Stimulated activated CD4-positive, alpha-beta T cell treated with anti-CD3 and anti-CD28 coated beads, Interleukin-4, amount 100 ng/mL, for 1 hour (primary cell): ENCODE measurements around the gene ZNF101.
"Not testable (repeated sequence)": the region's sequence is repeated elsewhere in the genome, so short reads cannot be mapped to it uniquely, and the experiment has no call there.

Experiments
- DNase-seq: peaks from one replicate; pipeline ENCODE4 v3.0.0-alpha.2; 2020

The ZNF101 gene

DNA sequence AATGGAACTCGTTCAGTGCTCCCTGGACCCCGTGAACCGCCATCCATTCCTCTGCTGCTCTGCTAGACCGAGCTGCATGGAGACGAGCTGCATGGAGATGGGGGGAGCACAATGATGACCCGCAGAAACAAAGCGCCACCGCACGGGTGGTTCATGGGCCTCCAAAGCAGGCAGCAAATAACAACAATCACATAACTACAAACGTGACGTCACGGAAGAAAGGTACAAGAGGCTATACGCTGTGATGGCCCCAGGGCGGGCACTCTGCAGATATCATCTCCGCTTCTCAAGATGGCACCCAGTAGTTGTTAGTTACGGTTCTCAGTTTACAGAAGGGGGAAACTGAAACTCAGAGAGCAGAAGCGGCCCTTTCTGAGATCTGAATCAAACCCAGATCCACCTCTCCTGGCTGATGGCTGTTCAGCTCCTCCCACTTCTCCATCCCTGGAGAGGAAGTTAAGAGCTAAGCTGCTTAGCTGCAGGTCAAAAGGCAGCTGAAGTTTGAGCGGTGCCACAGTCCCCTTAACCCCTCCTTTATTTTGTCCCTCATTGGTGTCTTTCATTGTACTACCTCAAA, 6.9 kb upstream of the ZNF101 start:
- peak; percentile 15 for DNase-seq

DNA sequence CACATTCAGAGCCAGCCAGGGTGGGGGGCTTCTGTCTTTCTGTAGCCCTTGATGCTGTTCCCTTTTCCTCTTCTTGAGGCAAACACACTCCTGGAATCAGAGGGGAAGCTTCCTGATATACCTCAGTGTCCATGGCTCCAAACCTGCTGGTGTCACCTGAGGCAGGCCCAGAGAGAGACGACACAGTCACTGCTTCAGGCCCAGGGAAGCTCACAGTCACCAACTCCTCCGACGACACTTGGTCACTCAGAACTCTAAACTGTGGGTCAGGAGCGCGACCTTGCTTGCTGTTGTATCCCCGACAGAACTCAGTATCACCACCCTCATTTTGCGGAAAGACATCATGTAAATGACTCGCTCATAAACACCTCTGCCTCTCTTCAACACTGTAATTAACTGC, 6.3 kb upstream of the ZNF101 start:
- DNase-seq, result no peak

DNA sequence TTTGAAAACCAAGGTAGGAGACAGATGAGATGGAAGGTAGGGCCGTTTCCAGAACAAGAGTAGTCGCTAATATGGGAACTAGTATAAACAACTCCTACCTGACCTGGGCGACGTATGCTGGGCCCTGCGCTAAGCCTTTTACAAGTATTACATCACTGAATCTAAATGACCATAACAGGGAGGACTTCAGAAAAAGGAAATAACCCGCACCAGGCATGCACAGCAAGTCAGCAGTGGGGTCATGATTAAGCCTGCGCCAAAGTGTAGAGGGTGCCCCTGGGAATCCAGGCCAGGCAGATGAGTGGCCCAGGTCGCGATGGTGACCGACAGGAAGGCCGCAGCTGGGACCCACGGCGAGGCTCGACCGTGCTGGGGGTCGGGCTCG, 5.8 kb upstream of the ZNF101 start:
- DNase-seq, result no peak

DNA sequence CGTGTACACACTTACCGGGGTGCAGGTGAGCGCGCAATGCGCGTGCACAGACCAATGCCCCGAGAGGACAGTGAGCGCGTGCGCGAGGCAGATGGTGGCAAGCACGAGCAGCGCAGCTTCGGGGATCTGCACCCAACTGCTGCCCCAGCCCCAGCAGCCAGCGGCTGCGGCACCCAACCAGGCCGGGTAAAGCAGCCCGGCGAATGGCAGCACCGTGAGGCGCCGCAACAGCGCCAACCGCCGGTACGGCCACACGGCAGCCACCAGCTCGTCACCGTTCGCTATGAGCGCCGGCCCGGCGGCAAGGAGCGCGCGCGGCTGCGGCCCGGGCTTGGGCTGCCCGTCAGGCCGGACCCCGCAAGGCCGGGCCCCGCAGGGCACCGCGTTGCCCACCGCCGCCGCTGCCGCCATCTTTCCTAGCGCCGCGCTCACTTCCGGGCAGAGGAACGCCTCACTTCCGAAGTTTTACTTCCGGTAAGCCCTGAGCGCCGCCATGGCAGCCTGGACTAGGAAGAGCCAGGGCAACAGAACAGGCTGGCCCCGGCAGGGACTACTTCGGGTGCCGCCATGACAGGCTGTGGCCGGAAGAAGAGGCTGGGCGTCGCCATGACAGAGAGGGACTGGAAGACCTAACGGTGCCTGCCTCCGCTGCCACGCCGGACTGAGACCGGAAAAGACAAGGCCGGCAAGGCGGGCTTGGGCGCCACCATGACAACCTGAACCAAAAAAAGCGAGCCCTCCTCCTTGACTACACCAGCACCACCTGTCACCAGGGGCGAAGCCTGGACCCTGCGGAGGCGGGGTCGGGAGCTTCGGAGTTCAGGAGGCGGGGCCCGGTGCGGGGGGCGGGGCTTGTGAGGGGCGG, 5.2 kb upstream of the ZNF101 start, which contains the start of gene ATP13A1:
ATP13A1 (minus strand) TSS at position 421 of the 865 bp plus-strand sequence; CDS start at position 411, 10 bp downstream.
- peak; percentile 90 for DNase-seq

DNA sequence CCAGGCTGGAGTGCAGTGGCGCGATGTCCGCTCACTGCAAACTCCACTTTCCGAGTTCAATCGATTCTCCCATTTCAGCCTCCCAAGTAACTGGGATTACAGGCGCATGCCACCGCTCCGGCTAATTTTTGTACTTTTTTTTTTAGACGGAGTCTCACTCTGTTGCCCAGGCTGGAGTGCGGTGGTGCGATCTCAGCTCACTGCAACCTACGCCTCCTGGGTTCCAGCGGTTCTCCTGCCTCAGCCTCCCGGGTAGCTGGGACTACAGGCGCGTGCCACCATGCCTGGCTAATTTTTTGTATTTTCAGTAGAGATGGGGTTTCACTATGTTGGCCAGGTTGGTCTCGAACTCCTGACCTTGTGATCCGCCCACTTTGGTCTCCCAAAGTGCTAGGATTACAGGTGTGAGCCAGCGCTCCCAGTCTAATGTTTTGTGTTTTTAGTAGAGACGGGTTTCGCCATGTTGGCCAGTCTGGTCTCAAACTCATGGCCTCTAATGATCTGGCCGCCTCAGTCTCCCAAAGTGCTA, 3.2 kb upstream of the ZNF101 start:
- not testable (repeated sequence) for DNase-seq

DNA sequence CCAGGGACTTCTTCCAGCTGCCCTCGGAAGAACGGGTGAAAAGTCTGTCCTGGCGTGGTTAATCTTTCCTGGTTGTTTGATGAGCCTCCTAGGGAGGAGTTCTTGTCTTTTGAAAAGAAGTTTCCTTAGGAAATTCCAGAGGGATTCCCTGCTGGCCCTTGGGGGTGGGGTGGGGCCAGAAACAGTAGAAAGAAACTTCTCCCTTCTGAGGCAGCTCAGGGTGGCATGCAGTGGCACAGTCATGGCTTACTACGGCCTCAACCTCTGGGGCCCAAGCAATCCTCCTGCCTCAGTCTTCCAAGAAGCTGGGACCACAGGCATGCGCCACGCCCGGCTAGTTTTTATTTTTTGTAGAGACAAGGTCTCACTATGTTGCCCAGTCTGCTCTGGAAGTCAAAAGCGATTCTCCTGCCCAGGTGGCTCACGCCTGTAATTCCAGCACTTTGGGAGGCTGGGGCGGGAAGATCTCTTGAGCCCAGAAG, 1.5 kb downstream of the ZNF101 start:
- no peak for DNase-seq

DNA sequence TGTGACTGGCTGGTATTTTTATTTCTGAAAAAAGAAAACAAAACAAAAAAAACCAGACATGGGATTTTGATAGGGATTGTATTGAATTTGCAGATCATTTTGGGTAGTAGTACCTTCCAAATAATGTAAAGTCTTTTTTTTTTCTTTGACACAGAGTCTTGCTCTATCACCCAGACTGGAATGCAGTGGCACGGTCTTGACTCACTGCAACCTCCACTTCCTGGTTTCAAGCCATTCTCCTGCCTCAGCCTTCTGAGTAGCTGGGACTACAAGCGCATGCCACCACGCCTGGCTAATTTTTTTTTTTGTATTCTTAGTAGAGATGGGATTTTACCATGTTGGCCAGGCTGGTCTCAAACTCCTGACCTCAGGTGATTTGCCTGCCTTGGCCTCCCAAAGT, 4.2 kb downstream of the ZNF101 start:
- DNase-seq, result no peak

DNA sequence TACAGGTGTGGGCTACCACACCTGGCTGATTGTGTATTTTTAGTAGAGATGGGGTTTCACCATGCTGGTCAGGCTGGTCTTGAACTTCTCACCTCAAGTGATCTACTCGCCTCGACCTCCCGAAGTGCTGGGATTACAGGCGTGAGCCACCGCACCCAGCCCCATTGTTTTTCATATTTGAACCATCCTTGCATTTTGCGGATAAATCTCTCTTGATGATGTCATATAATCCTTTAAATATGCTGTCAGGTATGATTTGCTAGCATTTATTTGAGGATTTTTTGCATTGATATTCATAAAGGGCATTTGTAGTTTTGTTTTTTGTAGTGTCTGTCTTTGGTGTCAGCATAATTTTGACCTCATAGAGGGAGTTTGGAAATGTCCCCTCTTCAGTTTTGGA, 5.7 kb downstream of the ZNF101 start:
- DNase-seq, result no peak

DNA sequence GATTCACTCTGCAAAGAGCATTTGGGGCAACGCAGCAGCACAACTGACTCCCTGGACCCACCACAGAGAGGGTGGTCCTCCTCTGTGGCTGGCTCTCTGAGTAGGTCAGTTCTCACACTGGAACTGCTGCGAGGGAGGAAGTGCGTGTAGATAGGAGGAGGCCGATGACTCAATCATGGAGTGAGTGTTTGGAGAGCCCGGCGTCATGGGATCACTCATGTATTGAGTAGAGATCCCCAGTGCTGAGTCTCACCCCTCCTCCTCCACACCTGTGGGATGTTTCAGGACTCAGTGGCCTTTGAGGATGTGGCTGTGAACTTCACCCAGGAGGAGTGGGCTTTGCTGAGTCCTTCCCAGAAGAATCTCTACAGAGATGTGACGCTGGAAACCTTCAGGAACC, 8.9 kb downstream of the ZNF101 start:
- DNase-seq, result no peak

DNA sequence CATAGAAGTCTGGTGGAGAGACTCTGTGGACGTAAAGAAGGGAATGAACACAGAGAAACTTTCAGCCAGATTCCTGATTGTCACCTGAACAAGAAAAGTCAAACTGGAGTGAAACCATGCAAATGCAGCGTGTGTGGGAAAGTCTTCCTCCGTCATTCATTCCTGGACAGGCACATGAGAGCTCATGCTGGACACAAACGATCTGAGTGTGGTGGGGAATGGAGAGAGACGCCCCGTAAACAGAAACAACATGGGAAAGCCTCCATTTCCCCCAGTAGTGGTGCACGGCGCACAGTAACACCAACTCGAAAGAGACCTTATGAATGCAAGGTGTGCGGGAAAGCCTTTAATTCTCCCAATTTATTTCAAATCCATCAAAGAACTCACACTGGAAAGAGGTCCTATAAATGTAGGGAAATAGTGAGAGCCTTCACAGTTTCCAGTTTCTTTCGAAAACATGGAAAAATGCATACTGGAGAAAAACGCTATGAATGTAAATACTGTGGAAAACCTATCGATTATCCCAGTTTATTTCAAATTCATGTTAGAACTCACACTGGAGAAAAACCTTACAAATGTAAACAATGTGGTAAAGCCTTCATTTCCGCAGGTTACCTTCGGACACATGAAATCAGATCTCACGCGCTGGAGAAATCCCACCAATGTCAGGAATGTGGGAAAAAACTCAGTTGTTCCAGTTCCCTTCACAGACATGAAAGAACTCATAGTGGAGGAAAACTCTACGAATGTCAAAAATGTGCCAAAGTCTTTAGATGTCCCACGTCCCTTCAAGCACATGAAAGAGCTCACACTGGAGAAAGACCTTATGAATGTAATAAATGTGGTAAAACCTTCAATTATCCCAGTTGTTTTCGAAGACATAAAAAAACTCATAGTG, 10.8 kb downstream of the ZNF101 start:
- no peak for DNase-seq

DNA sequence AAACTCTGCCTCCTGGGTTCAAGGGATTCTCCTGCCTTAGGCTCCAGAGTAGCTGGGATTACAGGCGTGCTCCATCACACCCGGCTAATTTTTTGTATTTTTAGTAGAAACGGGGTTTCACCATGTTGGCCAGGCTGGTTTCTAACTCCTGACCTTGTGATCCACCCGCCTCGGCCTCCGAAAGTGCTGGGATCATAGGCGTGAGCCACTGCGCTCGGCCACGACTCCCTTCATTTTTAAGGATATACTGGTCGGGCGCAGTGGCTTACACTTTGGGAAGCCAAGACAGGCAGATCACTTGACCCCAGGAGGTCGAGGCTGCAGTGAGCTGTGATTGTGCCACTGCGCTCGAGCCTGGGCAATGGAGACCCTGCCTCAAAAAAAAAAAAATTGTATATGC, 17.5 kb downstream of the ZNF101 start:
- DNase-seq, result not testable (repeated sequence)

DNA sequence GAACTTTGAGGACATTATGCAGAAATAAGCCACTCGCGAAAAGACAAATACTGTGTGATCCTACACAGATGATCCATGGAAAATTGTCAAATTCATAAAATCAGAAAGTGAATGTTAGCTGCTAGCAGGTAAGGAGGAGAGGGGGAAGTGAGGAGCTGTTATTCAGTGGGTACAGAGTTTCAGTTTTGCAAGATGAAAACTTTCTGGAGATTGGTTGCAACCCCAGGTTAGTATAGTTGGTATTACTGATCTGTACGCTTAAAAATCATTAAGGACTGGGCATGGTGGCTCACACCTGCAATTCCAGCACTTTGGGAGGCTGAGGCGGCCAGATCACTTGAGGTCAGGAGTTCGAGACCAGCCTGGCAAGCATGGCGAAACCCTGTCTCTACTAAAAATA, 17.9 kb downstream of the ZNF101 start:
- no peak for DNase-seq

DNA sequence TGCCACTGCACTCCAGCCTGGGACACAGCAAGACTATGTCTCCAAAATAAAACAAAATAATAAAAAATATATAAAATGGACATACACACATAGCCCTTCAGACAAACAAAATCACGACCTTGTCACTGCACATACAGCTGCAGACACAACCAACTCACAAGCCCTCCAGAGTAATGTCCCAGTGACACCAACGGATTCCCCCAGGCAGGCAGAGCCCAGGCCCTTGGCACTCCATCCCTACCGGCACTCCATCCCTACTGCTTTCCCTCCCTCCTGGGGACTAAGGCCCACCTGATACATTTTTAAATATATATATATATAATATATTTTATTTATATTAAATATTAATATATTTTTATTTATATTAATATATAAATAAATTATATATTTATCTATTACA, 18.5 kb downstream of the ZNF101 start:
- DNase-seq, result no peak

DNA sequence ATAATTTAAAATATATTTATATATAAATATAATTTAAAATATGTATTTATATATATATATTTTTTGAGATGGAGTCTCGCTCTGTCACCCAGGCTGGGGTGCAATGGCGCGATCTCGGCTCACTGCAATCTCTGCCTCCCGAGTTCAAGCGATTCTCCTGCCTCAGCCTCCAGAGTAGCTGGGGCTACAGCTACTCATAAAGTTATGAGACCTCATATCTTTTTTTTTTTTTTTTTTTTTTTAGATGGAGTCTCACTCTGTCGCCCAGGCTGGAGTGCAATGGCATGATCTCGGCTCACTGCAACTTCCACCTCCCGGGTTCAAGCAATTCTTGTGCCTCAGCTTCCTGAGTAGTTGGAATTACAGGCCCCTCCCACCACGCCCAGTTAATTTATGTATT, 20.4 kb downstream of the ZNF101 start:
- not testable (repeated sequence) for DNase-seq

DNA sequence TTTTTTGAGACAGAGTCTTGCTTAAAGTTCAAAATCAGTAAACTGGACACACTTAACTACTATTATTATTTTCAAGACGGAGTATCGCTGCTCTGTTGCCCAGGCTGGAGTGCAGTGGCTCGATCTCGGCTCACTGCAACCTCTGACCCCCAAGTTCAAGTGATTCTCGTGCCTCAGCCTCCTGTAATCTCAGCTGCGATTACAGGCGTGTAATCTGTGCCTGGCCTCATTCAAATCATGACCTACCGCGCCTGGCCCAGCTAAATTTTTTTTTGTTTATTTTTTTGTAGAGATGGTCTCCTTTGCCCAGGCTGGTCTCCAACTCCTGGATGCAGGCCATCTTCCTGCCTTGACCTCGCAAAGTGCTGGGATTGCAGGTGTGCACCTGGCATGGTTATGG, 23.0 kb downstream of the ZNF101 start:
- no peak for DNase-seq

DNA sequence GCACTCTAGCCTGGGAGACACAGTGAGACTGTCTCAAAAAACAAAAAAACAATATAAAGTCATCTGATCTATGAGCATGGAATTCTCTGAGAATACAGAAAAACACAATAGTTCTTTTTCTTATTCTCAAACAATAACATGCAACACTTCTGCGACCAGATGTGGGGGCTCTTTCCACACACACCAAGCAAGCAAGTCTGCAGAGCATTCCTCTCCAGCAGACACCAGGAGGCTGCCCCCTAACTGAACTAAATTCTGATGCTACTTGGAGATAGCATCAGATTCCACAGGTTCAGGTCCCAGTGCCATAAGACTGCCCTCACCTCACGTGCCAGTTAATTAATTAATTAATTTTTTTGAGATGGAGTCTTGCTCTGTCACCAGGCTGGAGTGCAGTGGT, 27.7 kb downstream of the ZNF101 start:
- DNase-seq, result no peak

DNA sequence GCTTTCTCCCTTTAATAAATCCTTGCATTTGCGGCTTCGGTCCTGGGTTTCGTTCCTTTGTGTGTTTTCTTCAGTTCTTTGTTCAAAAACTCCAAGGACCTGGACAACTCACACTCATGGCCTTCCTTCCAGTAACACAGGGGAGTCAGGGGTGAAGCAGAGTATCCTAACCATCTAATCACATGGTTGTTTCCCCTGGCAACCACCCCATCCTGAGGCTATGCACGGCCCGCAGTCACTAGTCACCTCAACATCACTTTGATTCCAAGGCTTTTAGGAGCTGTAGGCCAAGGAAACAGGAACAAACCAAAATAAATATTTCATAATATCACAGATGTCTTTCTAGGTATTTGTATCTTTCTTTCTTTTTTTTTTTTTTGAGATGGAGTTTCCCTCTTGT, 28.9 kb downstream of the ZNF101 start:
- no peak for DNase-seq

DNA sequence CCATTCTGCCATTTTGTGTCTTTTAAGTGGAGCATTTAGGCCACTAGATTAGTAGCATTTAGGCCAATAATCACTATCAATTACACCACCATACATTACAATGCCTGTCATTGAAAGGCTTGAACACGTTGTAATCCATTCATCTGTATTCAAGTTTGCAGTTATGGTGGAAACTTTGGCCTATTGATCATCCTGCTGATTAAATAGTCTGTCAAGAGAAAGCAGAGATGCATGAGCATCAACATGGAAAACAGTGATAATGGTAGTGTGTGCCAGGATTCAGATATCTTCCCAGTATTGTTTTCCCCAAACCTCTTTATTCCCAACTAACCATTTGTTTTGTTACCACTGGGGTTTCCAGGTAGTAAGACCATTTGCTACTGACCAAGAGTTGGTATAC, 31.9 kb downstream of the ZNF101 start:
- DNase-seq, result not testable (repeated sequence)

DNA sequence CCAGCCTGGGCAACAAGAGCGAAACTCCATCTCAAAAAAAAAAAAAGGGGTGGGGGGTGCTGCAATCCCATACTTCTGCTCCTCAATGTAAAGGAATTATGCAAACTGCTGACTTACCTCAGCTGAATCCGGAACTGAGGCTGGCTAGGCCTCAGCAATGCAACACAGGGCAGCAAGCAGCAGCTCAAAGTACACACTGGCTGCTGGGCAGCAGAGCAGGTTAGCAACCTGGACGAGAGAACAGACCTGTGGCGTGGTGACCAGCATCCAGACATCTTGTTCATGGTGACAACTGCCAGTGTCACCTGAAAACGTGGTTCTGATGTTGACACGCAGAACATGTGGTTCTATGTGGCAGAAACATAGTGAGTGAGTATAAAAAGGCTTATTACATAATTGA, 36.2 kb downstream of the ZNF101 start:
- no peak for DNase-seq

DNA sequence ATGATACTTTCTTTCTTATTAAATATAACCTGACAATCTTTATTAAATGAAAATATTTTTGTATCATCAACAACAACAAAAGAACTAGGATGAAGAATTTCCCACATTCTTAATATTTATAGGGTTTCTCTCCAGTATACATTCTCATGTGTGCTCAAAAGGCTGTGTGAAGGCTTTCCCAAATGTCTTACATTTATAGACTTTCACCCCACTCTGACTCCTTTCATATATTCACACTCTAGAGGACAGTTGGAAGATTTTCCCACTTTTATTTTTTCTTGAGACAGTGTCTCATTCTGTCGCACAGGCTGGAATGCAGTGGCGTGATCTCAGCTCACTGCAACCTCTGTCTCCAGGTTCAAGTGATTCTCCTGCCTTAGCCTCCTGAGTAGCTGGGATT, 41.9 kb downstream of the ZNF101 start:
- no peak for DNase-seq

DNA sequence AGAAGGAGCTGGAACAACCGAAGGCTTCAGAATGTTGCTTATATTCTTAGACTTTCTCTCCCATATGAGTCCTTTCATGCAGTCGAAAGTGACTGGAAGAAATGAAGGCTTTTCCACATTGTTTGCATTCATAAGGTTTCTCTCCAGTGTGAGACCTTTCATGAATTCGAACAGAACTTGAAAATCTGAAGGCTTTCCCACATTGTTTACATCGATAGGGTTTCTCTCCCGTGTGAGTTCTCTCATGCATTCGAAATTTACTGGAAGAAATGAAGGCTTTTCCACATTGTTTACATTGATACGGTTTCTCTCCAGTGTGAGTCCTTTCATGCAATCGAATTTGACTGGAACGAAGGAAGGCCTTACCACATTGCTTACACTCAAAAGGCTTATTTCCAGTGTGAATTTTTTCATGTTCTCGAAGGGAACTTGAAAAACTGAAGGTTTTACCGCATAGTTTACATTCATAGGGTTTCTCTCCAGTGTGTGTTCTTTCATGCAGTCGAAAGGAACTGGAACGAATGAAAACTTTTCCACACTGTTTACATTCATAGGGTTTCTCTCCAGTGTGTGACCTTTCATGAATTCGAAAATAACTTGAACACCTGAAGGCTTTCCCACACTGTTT, 42.8 kb downstream of the ZNF101 start:
- no peak for DNase-seq

DNA sequence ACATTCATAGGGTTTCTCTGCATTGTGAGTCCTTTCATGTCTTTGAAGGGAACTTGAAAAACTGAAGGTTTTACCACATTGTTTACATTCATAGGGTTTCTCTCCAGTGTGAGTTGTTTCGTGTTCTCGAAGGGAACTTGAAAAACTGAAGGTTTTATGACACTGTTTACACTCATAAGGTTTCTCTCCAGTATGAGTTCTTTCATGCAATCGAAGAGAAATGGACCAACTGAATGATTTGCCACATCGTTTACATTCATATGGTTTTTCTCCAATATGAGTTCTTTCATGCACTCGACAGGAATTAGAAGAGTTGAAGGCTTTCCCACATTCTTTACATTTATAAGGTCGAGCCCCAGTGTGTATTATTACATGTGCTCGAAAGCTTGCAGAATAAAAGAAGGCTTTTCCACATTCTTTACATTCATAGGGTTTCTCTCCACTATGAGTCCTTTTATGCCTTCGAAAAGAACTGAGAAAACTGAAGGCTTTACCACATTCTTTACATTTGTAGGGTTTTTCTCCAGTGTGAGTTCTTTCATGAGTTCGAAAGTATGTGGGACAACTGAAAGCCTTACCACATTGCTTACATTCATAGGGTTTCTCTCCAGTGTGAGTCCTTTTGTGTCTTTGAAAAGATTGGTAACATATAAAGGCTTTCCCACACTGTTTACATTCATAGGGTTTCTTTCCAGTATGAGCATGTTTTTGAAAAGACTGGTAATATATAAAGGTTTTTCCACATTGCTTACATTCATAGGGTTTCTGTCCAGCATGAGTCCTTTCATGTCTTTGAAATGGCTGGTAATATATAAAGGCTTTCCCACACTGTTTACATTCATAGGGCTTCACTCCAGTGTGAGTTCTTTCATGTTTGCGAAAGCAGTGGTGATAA, 43.5 kb downstream of the ZNF101 start:
- DNase-seq, result no peak
